Mesenchymal stem cell (in vitro differentiated cells and primary cell): ENCODE results near the gene ETFA.

Experiments
- DNase-seq: peaks from one replicate; pipeline ENCODE4 v3.0.0-alpha.2; 2013
- H2AFZ ChIP-seq: one replicate; pipeline ENCODE4 v1.6.1; 2013; ENCODE audit warnings: low read depth, mild to moderate bottlenecking, control low read depth, inconsistent platforms, low read length, moderate library complexity
- H2AK5ac ChIP-seq: 2 replicates; pipeline ENCODE4 v1.6.1; 2013; ENCODE audit warnings: low read length, moderate library complexity, mild to moderate bottlenecking, inconsistent platforms; ENCODE audit not compliant: severe bottlenecking
- H2BK120ac ChIP-seq: one replicate; pipeline ENCODE4 v1.6.1; 2013; ENCODE audit warnings: low read depth, mild to moderate bottlenecking, inconsistent platforms, low read length, moderate library complexity
- H2BK12ac ChIP-seq, 2 experiments: one replicate each; pipeline ENCODE4 v1.6.1; 2013; ENCODE audit warnings: inconsistent platforms in 2 of 2, low read length in 2 of 2, mild to moderate bottlenecking in 2 of 2, moderate library complexity in 2 of 2, control low read depth in 1 of 2
- H2BK15ac ChIP-seq: one replicate; pipeline ENCODE4 v1.6.1; 2013; ENCODE audit warnings: mild to moderate bottlenecking, low read depth, inconsistent platforms; ENCODE audit not compliant: poor library complexity, severe bottlenecking
- H2BK5ac ChIP-seq: 2 replicates; pipeline ENCODE4 v1.6.1; 2013; ENCODE audit warnings: low read depth, mild to moderate bottlenecking, low read length, control low read depth, inconsistent platforms; ENCODE audit not compliant: poor library complexity, severe bottlenecking
- H3K14ac ChIP-seq, 2 experiments: one replicate each; pipeline ENCODE4 v1.6.1; 2013; ENCODE audit warnings: inconsistent platforms in 2 of 2, low read length in 2 of 2, control low read depth in 1 of 2, mild to moderate bottlenecking in 1 of 2, moderate library complexity in 1 of 2
- H3K18ac ChIP-seq, 2 experiments: one replicate each; pipeline ENCODE4 v1.6.1; 2013; ENCODE audit warnings: inconsistent platforms in 2 of 2, low read length in 2 of 2, control low read depth in 1 of 2, low read depth in 1 of 2, mild to moderate bottlenecking in 1 of 2
- H3K23ac ChIP-seq, 2 experiments: one replicate each; pipeline ENCODE4 v1.6.1; 2013; ENCODE audit warnings: inconsistent platforms in 2 of 2, low read length in 2 of 2, mild to moderate bottlenecking in 2 of 2, moderate library complexity in 2 of 2, control low read depth in 1 of 2
- H3K27ac ChIP-seq: 2 replicates; pipeline ENCODE4 v1.5.1; 2013; ENCODE audit warnings: mild to moderate bottlenecking, moderate library complexity, low read length, control low read depth, inconsistent platforms; ENCODE audit not compliant: poor library complexity, severe bottlenecking
- H3K27me3 ChIP-seq, 2 experiments: 2 replicates each; pipeline versions ENCODE4 v1.6.1 to v1.7.0; 2013; ENCODE audit warnings: low read length in 2 of 2, mild to moderate bottlenecking in 2 of 2, moderate library complexity in 2 of 2, control low read depth in 1 of 2, inconsistent platforms in 1 of 2; ENCODE audit not compliant: control insufficient read depth in 1 of 2, insufficient read depth in 1 of 2
- H3K36me3 ChIP-seq, 2 experiments: 2 replicates each; pipeline versions ENCODE4 v1.6.1 to v1.7.0; 2013; ENCODE audit warnings: low read length in 2 of 2, control low read depth in 1 of 2, inconsistent platforms in 1 of 2, low read depth in 1 of 2, mild to moderate bottlenecking in 1 of 2; ENCODE audit not compliant: insufficient read depth in 2 of 2, control insufficient read depth in 1 of 2
- H3K4ac ChIP-seq, 2 experiments: one replicate each; pipeline ENCODE4 v1.6.1; 2013; ENCODE audit warnings: inconsistent platforms in 2 of 2, low read length in 2 of 2, mild to moderate bottlenecking in 2 of 2, moderate library complexity in 2 of 2, control low read depth in 1 of 2, low read depth in 1 of 2
- H3K4me1 ChIP-seq: 2 replicates; pipeline ENCODE4 v1.6.1; 2013; ENCODE audit warnings: low read depth, low read length, control low read depth; ENCODE audit not compliant: control insufficient read depth, insufficient read depth
- H3K4me2 ChIP-seq: 2 replicates; pipeline ENCODE4 v1.6.1; 2013; ENCODE audit warnings: low read length, mild to moderate bottlenecking, inconsistent platforms; ENCODE audit not compliant: poor library complexity, severe bottlenecking
- H3K4me3 ChIP-seq, 2 experiments: 2 replicates each; pipeline versions ENCODE4 v1.5.1 to v1.7.0; 2013; ENCODE audit warnings: low read length in 2 of 2, mild to moderate bottlenecking in 2 of 2, control low read depth in 1 of 2, low read depth in 1 of 2; ENCODE audit not compliant: insufficient read depth in 1 of 2
- H3K79me1 ChIP-seq: replicated peaks from 2 replicates; pipeline ENCODE4 v1.6.1; 2013; ENCODE audit warnings: mild to moderate bottlenecking, control low read depth, low read length, inconsistent platforms; ENCODE audit not compliant: poor library complexity, severe bottlenecking
- H3K9ac ChIP-seq: 2 replicates; pipeline ENCODE4 v1.7.0; 2013; ENCODE audit warnings: mild to moderate bottlenecking, low read length, moderate library complexity
- H3K9me3 ChIP-seq: 2 replicates; pipeline ENCODE4 v1.7.0; 2013; ENCODE audit warnings: mild to moderate bottlenecking, low read length; ENCODE audit not compliant: control insufficient read depth
- H4K8ac ChIP-seq: one replicate; pipeline ENCODE4 v1.6.1; 2013; ENCODE audit warnings: inconsistent platforms, mild to moderate bottlenecking, low read length, moderate library complexity
- H4K91ac ChIP-seq: one replicate; pipeline ENCODE4 v1.6.1; 2013; ENCODE audit warnings: mild to moderate bottlenecking, low read length, inconsistent platforms
- WGBS: methylation state at CpG from one replicate; pipeline ENCODE4 v1.1.7; 2013; ENCODE audit warnings: mixed read lengths; 5-methylcytosine and 5-hydroxymethylcytosine counted together

Gene ETFA

DNA sequence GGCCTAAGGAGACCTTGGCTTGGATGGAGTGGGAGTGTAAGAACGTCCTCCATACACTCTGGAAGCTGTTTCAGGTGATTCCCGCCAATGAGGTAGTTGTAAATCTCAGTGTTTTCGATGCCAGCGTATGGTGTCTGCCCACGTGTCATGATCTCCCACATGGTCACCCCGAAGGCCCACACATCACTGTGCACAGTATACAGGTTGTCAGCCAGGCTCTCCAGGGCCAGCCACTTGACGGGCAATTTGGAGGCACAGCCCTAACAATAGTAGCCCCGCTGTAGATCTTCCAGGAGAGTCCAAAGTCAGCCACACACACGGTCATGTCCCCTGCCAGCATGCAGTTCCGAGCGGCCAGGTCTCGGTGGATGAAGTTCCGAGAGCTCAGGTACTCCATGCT lies 51.9 kb downstream of the ETFA start:
- H3K14ac ChIP-seq = no peak overlapping the region

DNA sequence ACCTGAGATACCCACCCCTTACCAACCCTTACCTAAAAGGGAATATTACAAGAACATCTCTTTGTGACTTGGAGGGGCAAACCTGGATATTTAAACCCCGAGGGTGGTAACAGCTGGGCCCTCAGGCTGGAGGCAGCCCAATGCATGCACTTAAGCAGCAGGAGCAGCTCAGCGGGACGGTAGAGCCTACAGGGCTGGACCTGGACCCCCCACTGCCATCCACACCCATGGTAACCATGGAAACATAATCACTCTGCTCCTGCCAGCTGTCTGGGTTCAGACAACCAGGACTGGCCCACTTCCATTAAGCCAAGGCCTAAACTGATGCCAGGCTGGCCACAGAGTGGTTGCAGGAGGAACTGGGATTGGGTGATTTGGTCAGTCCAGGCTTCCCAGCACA lies 52.8 kb downstream of the ETFA start:
- no peak overlapping the region for H3K4ac ChIP-seq
- H4K8ac ChIP-seq = no peak overlapping the region
- no peak overlapping the region for H2BK12ac ChIP-seq
- H3K36me3 ChIP-seq = peaks cover 44 to 61% of the 10 kb centered on the region in 2 experiments
- no peaks in the 10 kb centered on the region for H3K4me1 ChIP-seq
- H3K18ac ChIP-seq = no peak overlapping the region
- no peaks in the 10 kb centered on the region for H3K27me3 ChIP-seq
- H2BK15ac ChIP-seq = no peak overlapping the region
- H3K14ac ChIP-seq = no peak overlapping the region
- H3K4me3 ChIP-seq = no peak overlapping the region
- WGBS = 96% methylated on average over 3 of the region's 3 CpGs
- H3K4me2 ChIP-seq = no peak overlapping the region
- no peak overlapping the region for H3K9ac ChIP-seq
- H2BK5ac ChIP-seq = no peak overlapping the region
- H3K9me3 ChIP-seq = peaks cover 24% of the 10 kb centered on the region
- peaks cover 41% of the 10 kb centered on the region for H3K79me1 ChIP-seq
- H4K91ac ChIP-seq = no peak overlapping the region
- no peak overlapping the region for H3K23ac ChIP-seq
- H3K27ac ChIP-seq = no peak overlapping the region
- DNase-seq = no peak
- H2AK5ac ChIP-seq = no peak overlapping the region
- H2BK120ac ChIP-seq = no peak overlapping the region
- H2AFZ ChIP-seq = no peak overlapping the region

More for the DNA sequence above, 51.9 kb downstream of the ETFA start:
- Histone ChIP-seq H3K4ac (no peak overlapping the region), H2BK15ac (no peak overlapping the region), H2BK12ac (no peak overlapping the region), H3K27ac (no peak overlapping the region), H2BK5ac (no peak overlapping the region), H4K91ac (no peak overlapping the region), H3K18ac (no peak overlapping the region), H3K9ac (no peak overlapping the region), H3K4me3 (no peak overlapping the region), H3K79me1 (peaks cover 36% of the 10 kb centered on the region), H2BK120ac (no peak overlapping the region), H2AK5ac (no peak overlapping the region), H3K4me1 (no peaks in the 10 kb centered on the region), H3K36me3 (peaks cover 44 to 69% of the 10 kb centered on the region in 2 experiments), H3K9me3 (peaks cover 31% of the 10 kb centered on the region), H3K4me2 (no peak overlapping the region), H4K8ac (no peak overlapping the region), H3K27me3 (no peaks in the 10 kb centered on the region), H2AFZ (no peak overlapping the region), H3K23ac (no peak overlapping the region)
- WGBS = 98% methylated on average over 13 of the region's 13 CpGs
- no peak for DNase-seq

DNA sequence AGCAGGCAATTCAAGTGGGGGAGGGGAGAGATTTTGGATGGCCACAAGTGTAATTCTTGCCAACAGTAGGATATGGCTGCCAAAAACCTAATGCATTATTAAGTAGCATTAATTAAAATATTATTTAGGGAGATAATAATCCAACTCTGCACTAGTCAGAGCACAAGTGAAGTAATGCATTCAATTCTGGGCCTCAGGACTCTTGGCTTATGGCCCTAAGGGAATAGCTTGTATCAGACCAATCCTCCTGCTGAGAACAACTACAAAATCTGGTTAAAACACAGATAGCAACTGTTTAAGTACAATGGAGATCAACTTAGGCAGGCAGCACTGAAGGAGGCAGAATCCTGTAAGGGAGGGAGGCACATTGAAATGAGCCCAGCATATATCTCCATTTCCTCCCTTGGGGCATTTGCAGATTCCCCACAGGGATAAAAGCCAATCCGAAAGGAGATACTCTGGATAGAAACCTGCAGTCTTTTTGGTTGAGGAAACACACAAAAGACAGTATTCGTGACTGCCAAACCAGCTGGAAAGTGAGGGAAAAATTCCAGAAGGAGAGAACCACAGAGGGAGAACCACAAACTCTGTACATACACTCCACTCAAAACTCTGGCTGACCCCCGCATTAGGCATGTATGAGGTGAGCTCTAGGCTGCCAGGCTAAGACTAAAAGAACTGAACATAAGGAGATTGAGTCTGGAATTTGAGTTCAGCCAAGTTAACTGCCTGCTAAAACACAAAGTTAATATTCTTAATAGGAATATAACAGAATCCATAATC lies 57.4 kb downstream of the ETFA start:
- H2AFZ ChIP-seq = no peak overlapping the region
- H3K4me2 ChIP-seq = no peak overlapping the region
- no peak overlapping the region for H3K18ac ChIP-seq
- H2AK5ac ChIP-seq = no peak overlapping the region
- no peak overlapping the region for H2BK120ac ChIP-seq
- peaks cover 25% of the 10 kb centered on the region for H3K79me1 ChIP-seq
- H3K4ac ChIP-seq = no peak overlapping the region
- no peak overlapping the region for H2BK5ac ChIP-seq
- H3K9ac ChIP-seq = no peak overlapping the region
- H2BK15ac ChIP-seq = no peak overlapping the region
- H3K36me3 ChIP-seq = peaks cover 9 to 19% of the 10 kb centered on the region in 2 experiments
- H4K8ac ChIP-seq = no peak overlapping the region
- no peaks in the 10 kb centered on the region for H3K4me1 ChIP-seq
- no peak overlapping the region for H3K23ac ChIP-seq
- no peak overlapping the region for H2BK12ac ChIP-seq
- H3K9me3 ChIP-seq = peaks cover 4% of the 10 kb centered on the region
- no peak overlapping the region for H3K27ac ChIP-seq
- H3K14ac ChIP-seq = no peak overlapping the region
- H3K27me3 ChIP-seq = no peaks in the 10 kb centered on the region
- no peak for DNase-seq
- H4K91ac ChIP-seq = no peak overlapping the region
- 80% methylated on average over 1 of the region's 3 CpGs for WGBS
- no peak overlapping the region for H3K4me3 ChIP-seq

DNA sequence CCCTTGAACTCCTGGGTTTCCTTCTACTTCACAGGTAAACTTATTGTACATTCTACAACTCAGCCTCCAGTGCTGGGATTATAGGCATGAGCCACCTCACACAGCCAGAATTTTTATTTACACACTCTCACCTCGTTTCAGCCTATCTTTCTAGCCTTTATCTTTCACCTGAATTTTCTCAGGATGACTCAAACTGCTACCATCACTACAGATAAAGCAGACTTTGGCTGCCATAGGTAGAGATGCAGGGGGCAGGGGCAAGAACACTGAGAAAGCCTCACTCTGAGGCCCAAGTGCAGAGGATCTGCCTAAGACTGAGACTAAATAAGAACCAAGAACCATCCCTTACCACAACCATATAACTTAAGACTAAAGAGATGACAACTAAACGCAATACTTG lies 59.0 kb downstream of the ETFA start:
- Histone ChIP-seq H3K36me3 (peaks cover 0 to 16% of the 10 kb centered on the region in 2 experiments), H3K27me3 (no peaks in the 10 kb centered on the region), H3K18ac (no peak overlapping the region), H3K79me1 (peaks cover 16% of the 10 kb centered on the region), H3K4me1 (no peaks in the 10 kb centered on the region), H4K91ac (no peak overlapping the region), H3K9me3 (peaks cover 4% of the 10 kb centered on the region), H2BK12ac (no peak overlapping the region), H3K4me3 (no peak overlapping the region), H3K9ac (no peak overlapping the region), H3K4ac (no peak overlapping the region), H2BK5ac (no peak overlapping the region), H2BK15ac (no peak overlapping the region), H3K27ac (no peak overlapping the region), H2AK5ac (no peak overlapping the region), H3K23ac (no peak overlapping the region), H2AFZ (no peak overlapping the region), H3K4me2 (no peak overlapping the region), H3K14ac (no peak overlapping the region), H2BK120ac (no peak overlapping the region), H4K8ac (no peak overlapping the region)
- no peak for DNase-seq
- 65% methylated on average over 1 of the region's 2 CpGs for WGBS
